ENCODE measurements around the gene PGM2.

- TF ChIP-seq CREB1 (IDR thresholded peaks at IDR 0.05; ENCODE audit: low read depth) (no peak), TEAD4 (IDR thresholded peaks at IDR 0.05) (no peak), TAF1 (IDR thresholded peaks at IDR 0.05; ENCODE audit: low read depth) (no peak), CEBPB (IDR thresholded peaks at IDR 0.05) (no peak), NFIC (IDR thresholded peaks at IDR 0.05) (no peak), TCF12 (IDR thresholded peaks at IDR 0.05; ENCODE audit: low read depth) (no peak), EP300 (IDR thresholded peaks at IDR 0.05; ENCODE audit: borderline replicate concordance) (no peak), FOXM1 (IDR thresholded peaks at IDR 0.05; ENCODE audit: borderline replicate concordance, low read depth) (no peak), YY1 (IDR thresholded peaks at IDR 0.05; ENCODE audit: low read depth) (no peak), MAX (IDR thresholded peaks at IDR 0.05) (no peak), EGR1 (IDR thresholded peaks at IDR 0.05) (no peak)
Measured at GRCh38 chr4:37895271-37895670, 68.8 kb downstream of the PGM2 start.
